Measurements from ENCODE around the gene TMEM214.

Gene TMEM214

GRCh38 chr2:27079233-27080139 lies 46.7 kb downstream of the TMEM214 start:
- TF ChIP-seq CTCF (IDR thresholded peaks at IDR 0.05) = no peak

GRCh38 chr2:27080140-27080469 lies 47.3 kb downstream of the TMEM214 start:
- TF ChIP-seq CTCF (IDR thresholded peaks at IDR 0.05) = no peak
- Mint-ChIP-seq H3K27me3 (ENCODE audit: low read depth, poor library complexity) (peaks cover under 1% of the 10 kb centered on the region), H3K36me3 (ENCODE audit: low read depth) (no peaks in the 10 kb centered on the region), H3K9me3 (no peaks in the 10 kb centered on the region), H3K4me3 (peak overlapping the region; percentile 64), H3K27ac (peak overlapping the region; percentile 72), H3K4me1 (peaks cover 72% of the 10 kb centered on the region)
- DNase-seq = no peak

More at GRCh38 chr2:27079233-27080139, 46.7 kb downstream of the TMEM214 start:
- H3K27me3 Mint-ChIP-seq (ENCODE audit: low read depth, poor library complexity) = no peaks in the 10 kb centered on the region
- no peak overlapping the region for H3K27ac Mint-ChIP-seq
- peak overlapping the region; percentile 64 for H3K4me3 Mint-ChIP-seq
- H3K9me3 Mint-ChIP-seq = no peaks in the 10 kb centered on the region
- H3K36me3 Mint-ChIP-seq (ENCODE audit: low read depth) = no peaks in the 10 kb centered on the region
- H3K4me1 Mint-ChIP-seq = peaks cover 78% of the 10 kb centered on the region
- DNase-seq = no peak

GRCh38 chr2:27080603-27080936 lies 47.8 kb downstream of the TMEM214 start:
- Mint-ChIP-seq H3K4me1 (peaks cover 72% of the 10 kb centered on the region), H3K4me3 (peak overlapping the region; percentile 72), H3K27ac (no peak overlapping the region), H3K9me3 (no peaks in the 10 kb centered on the region), H3K27me3 (ENCODE audit: low read depth, poor library complexity) (peaks cover 5% of the 10 kb centered on the region), H3K36me3 (ENCODE audit: low read depth) (no peaks in the 10 kb centered on the region)
- DNase-seq = no peak
- TF ChIP-seq CTCF (IDR thresholded peaks at IDR 0.05) = no peak

- no peak for TF ChIP-seq CTCF (IDR thresholded peaks at IDR 0.05)
- Mint-ChIP-seq H3K4me1 (peaks cover 61% of the 10 kb centered on the region), H3K9me3 (no peaks in the 10 kb centered on the region), H3K27me3 (ENCODE audit: low read depth, poor library complexity) (peaks cover 12% of the 10 kb centered on the region), H3K36me3 (ENCODE audit: low read depth) (no peaks in the 10 kb centered on the region), H3K4me3 (no peak overlapping the region), H3K27ac (no peak overlapping the region)
- no peak for DNase-seq
Observed at GRCh38 chr2:27081984-27082772, 49.4 kb downstream of the TMEM214 start.

- no peak overlapping the region for H3K27ac Mint-ChIP-seq
- no peak for DNase-seq
- peaks cover 61% of the 10 kb centered on the region for H3K4me1 Mint-ChIP-seq
- H3K27me3 Mint-ChIP-seq (ENCODE audit: low read depth, poor library complexity) = peaks cover 19% of the 10 kb centered on the region
- no peak for TF ChIP-seq CTCF (IDR thresholded peaks at IDR 0.05)
- H3K36me3 Mint-ChIP-seq (ENCODE audit: low read depth) = no peaks in the 10 kb centered on the region
- no peak overlapping the region for H3K4me3 Mint-ChIP-seq
- no peaks in the 10 kb centered on the region for H3K9me3 Mint-ChIP-seq
Observed at GRCh38 chr2:27082773-27083409, 50.1 kb downstream of the TMEM214 start.

Data from nephron progenitor cell (in vitro differentiated cells).